Mesendoderm (in vitro differentiated cells): ENCODE measurements around the gene PILRA.
"Not testable (repeated sequence)": the region's sequence is repeated elsewhere in the genome, so short reads cannot be mapped to it uniquely, and the experiment has no call there.

Experiments
- DNase-seq: peaks from one replicate; pipeline ENCODE4 v3.0.0; 2013
- H2AK5ac ChIP-seq: 2 replicates; pipeline ENCODE4 v1.6.1; 2013; ENCODE audit warnings: low read length, inconsistent platforms
- H2BK120ac ChIP-seq: 2 replicates; pipeline ENCODE4 v1.6.1; 2013; ENCODE audit warnings: low read depth, mild to moderate bottlenecking, low read length, moderate library complexity, mixed read lengths
- H2BK15ac ChIP-seq: replicated peaks from 2 replicates; pipeline ENCODE4 v1.6.1; 2013; ENCODE audit warnings: low read depth, mild to moderate bottlenecking, moderate library complexity
- H2BK5ac ChIP-seq: 2 replicates; pipeline ENCODE4 v1.6.1; 2013; ENCODE audit warnings: low read length, inconsistent platforms
- H3K18ac ChIP-seq: 2 replicates; pipeline ENCODE4 v1.6.1; 2013; ENCODE audit warnings: mild to moderate bottlenecking, low read length, mixed read lengths
- H3K23ac ChIP-seq: one replicate; pipeline ENCODE4 v1.6.1; 2013; ENCODE audit warnings: low read length
- H3K27ac ChIP-seq: 2 replicates; pipeline ENCODE4 v1.5.1; 2013; ENCODE audit warnings: low read depth, mild to moderate bottlenecking, inconsistent platforms, low read length, moderate library complexity
- H3K27me3 ChIP-seq: 2 replicates; pipeline ENCODE4 v1.6.1; 2013; ENCODE audit warnings: low read length, control low read depth, mild to moderate bottlenecking, inconsistent platforms; ENCODE audit not compliant: insufficient read depth, poor library complexity
- H3K36me3 ChIP-seq: 2 replicates; pipeline ENCODE4 v1.6.1; 2013; ENCODE audit warnings: low read length, inconsistent platforms; ENCODE audit not compliant: control insufficient read depth, insufficient read depth
- H3K4ac ChIP-seq: one replicate; pipeline ENCODE4 v1.6.1; 2013; ENCODE audit warnings: low read depth, mild to moderate bottlenecking, low read length, moderate library complexity
- H3K4me1 ChIP-seq: 2 replicates; pipeline ENCODE4 v1.6.1; 2013; ENCODE audit warnings: low read depth, low read length, inconsistent platforms; ENCODE audit not compliant: control insufficient read depth
- H3K4me2 ChIP-seq: 2 replicates; pipeline ENCODE4 v1.6.1; 2013; ENCODE audit warnings: low read length
- H3K4me3 ChIP-seq: 2 replicates; pipeline ENCODE4 v1.5.1; 2013; ENCODE audit warnings: mild to moderate bottlenecking, low read length
- H3K56ac ChIP-seq: one replicate; pipeline ENCODE4 v1.6.1; 2013; ENCODE audit warnings: low read length
- H3K79me1 ChIP-seq: 2 replicates; pipeline ENCODE4 v1.6.1; 2013; ENCODE audit warnings: low read length, inconsistent platforms
- H3K79me2 ChIP-seq: 2 replicates; pipeline ENCODE4 v1.6.1; 2013; ENCODE audit warnings: mild to moderate bottlenecking, low read length; ENCODE audit not compliant: control insufficient read depth, insufficient read depth
- H3K9ac ChIP-seq: 2 replicates; pipeline ENCODE4 v1.6.1; 2013; ENCODE audit warnings: low read length, inconsistent platforms
- H4K5ac ChIP-seq: one replicate; pipeline ENCODE4 v1.6.1; 2013; ENCODE audit warnings: low read length
- H4K8ac ChIP-seq: one replicate; pipeline ENCODE4 v1.6.1; 2013; ENCODE audit warnings: low read depth, mild to moderate bottlenecking, control low read depth, low read length, moderate library complexity
- WGBS: extraction: QIAGEN DNeasy Blood & Tissue Kit; methylation state at CpG from one replicate; pipeline ENCODE4 v1.1.7; 2013; ENCODE audit warnings: low lambda C conversion rate, missing lambda C conversion rate; ENCODE audit not compliant: insufficient coverage; ENCODE audit errors: extremely low coverage; 5-methylcytosine and 5-hydroxymethylcytosine counted together

Gene PILRA

DNA sequence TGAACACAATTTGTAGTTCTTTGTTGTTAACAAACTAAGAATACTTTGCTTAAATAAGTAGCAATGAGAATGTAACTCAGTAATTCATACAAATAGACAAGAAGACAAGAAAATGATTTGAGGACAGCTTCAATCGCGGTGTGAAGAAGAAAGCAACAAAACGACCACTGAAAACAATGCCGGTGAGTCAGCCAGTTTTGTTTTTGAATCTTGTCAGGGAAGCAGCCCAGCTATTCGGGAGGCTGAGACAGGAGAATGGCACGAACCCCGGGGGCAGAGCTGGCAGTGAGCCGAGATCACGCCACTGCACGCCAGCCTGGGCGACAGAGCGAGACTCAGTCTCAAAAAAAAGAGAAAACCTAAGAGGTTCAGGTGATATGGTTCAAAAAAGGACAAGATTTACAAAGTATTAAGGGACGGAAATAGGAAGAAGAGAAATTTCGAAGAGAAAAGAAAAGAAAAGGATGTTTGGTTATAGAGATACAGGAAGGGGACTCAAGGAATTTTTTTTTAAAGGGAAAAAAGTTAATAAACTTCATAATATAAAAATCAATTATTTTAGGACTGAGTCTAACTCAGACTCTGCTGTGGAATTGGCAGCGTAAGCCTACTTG lies 35.1 kb upstream of the PILRA start:
- not testable (repeated sequence) for H3K18ac ChIP-seq, H2BK5ac ChIP-seq, H2AK5ac ChIP-seq, H4K8ac ChIP-seq, H3K9ac ChIP-seq, H3K4me2 ChIP-seq, H3K4ac ChIP-seq, DNase-seq, H3K4me1 ChIP-seq, H3K36me3 ChIP-seq, H3K27ac ChIP-seq, H2BK15ac ChIP-seq, H3K56ac ChIP-seq, H3K79me2 ChIP-seq, H3K23ac ChIP-seq, H4K5ac ChIP-seq, H3K27me3 ChIP-seq, H2BK120ac ChIP-seq, H3K4me3 ChIP-seq, H3K79me1 ChIP-seq
- no CpG with 5 or more reads among the region's 15 CpGs for WGBS

DNA sequence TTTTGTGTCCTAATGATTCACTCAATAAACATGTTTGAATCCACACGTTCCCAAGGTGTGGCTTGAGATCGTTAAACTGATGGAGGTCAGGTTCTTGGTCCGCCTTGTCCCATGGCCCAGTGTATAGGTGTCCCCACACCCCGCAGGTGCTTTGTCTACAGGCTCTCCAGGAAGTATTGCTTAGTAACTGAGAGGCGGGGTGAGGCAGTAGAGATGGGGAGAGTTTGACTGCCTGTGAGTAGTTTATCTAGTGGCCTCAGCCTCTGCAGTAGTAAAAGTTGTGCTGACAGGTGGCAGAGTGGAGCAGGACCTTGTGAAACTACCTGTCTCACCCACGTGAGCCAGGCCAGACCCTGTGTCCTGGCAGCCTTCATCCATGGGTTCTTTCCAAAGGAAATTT lies 32.0 kb upstream of the PILRA start:
- H3K4me1 ChIP-seq, H3K9ac ChIP-seq, H3K36me3 ChIP-seq, H3K4me3 ChIP-seq, H3K18ac ChIP-seq, H2BK120ac ChIP-seq, H3K56ac ChIP-seq, H3K23ac ChIP-seq, H3K27me3 ChIP-seq, DNase-seq, H4K5ac ChIP-seq, H4K8ac ChIP-seq, H2BK5ac ChIP-seq, H3K4me2 ChIP-seq, H2BK15ac ChIP-seq, H3K79me2 ChIP-seq, H2AK5ac ChIP-seq, H3K27ac ChIP-seq, H3K79me1 ChIP-seq, H3K4ac ChIP-seq: not testable (repeated sequence)
- WGBS = no CpG with 5 or more reads among the region's 6 CpGs

DNA sequence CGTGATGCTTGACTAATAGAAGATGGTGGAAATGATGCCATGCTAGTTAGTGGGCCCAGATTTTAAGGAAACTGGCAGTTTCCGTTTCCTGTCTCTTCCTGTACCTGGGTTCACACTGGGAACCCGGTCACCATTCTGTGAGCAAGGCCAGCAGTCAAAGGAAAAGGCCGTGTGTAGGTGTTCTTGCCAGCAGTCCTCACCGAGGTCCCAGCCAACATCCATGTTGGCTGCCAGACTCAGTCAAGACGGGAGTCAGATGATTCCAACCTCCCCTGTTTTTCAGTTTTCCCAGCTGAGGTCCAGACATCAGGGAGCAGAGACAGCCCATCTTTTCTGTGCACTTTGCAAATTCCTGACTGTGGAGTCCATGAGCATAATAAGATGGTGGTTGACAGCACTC lies 30.5 kb upstream of the PILRA start:
- H4K5ac ChIP-seq = no peak overlapping the region
- no peak overlapping the region for H3K27ac ChIP-seq
- H4K8ac ChIP-seq = no peak overlapping the region
- H2BK15ac ChIP-seq = no peak overlapping the region
- no peak overlapping the region for H2BK5ac ChIP-seq
- peaks cover 16% of the 10 kb centered on the region for H3K36me3 ChIP-seq
- no peak overlapping the region for H3K4me2 ChIP-seq
- no peak overlapping the region for H2BK120ac ChIP-seq
- no peaks in the 10 kb centered on the region for H3K4me1 ChIP-seq
- H3K27me3 ChIP-seq = no peaks in the 10 kb centered on the region
- no peak overlapping the region for H3K4me3 ChIP-seq
- no peak overlapping the region for H3K56ac ChIP-seq
- H3K23ac ChIP-seq = no peak overlapping the region
- H3K79me1 ChIP-seq = peaks cover 3% of the 10 kb centered on the region
- no peak overlapping the region for H2AK5ac ChIP-seq
- H3K18ac ChIP-seq = no peak overlapping the region
- no CpG with 5 or more reads among the region's 6 CpGs for WGBS
- no peak overlapping the region for H3K9ac ChIP-seq
- H3K4ac ChIP-seq = no peak overlapping the region
- no peaks in the 10 kb centered on the region for H3K79me2 ChIP-seq
- no peak for DNase-seq

DNA sequence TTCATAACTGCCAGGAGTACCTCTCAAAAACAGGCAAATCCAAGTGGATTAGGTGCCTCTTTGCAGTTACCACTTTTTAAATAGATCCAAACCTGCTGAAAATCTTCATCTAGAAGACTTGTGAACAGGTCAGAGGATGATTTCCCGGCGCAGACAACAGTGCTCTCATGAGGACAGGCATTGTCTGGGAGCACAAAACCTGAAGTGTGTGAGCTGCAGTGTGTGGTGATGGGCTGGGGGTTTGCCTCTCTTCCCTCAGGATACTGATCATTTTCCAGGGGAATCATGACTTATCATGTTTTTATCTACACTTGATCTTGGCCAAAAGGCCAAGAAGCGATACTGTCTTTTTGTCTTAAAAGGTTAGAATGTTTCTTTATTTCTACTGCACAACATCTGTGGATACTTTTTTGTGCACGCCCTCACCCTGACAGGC lies 29.1 kb upstream of the PILRA start:
- not testable (repeated sequence) for H3K23ac ChIP-seq, H3K9ac ChIP-seq, H3K79me1 ChIP-seq, H3K27me3 ChIP-seq, H4K5ac ChIP-seq, H3K4me2 ChIP-seq, H2BK15ac ChIP-seq, H3K4me1 ChIP-seq, H2BK120ac ChIP-seq, H3K56ac ChIP-seq, H3K4me3 ChIP-seq, H3K79me2 ChIP-seq, H2AK5ac ChIP-seq, H3K4ac ChIP-seq, H2BK5ac ChIP-seq, H3K27ac ChIP-seq, H4K8ac ChIP-seq, DNase-seq, H3K18ac ChIP-seq
- peaks cover 17% of the 10 kb centered on the region for H3K36me3 ChIP-seq
- WGBS = no CpG with 5 or more reads among the region's 4 CpGs

DNA sequence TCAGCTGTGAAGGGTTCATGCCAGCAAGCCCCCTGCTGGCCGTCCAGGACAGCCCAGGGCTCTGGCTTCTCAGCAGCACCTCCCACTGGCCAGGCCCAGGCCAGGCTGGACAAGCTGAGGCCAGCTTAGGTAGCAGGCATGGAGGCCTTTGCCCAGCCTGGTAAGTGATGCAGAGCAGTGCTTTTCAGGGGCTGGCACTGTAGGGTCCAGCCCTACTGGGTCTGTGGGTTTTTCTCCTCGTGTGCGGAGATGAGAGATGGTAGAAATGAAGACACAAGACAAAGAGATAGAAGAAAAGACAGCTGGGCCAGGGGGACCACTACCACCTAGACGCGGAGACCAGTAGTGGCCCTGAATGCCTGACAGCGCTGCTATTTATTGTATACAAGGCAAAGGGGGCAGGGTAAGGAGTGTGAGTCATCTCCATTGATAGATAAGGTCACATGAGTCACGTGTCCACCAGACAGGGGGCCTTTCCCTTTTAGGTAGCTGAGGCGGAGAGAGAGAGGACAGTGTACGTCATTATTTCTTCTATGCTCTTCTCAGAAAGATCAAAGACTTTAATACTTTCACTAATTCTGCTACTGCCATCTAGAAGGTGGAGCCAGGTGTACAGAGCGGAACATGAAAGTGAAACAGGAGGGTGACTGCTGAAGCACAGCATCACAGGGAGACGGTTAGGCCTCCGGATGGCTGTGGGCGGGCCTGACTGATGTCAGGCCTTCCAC lies 28.6 kb upstream of the PILRA start:
- H3K4me3 ChIP-seq, H3K27ac ChIP-seq, H4K5ac ChIP-seq, H3K79me1 ChIP-seq, H3K4me2 ChIP-seq, H3K9ac ChIP-seq, H2BK15ac ChIP-seq, H3K4me1 ChIP-seq, H2BK5ac ChIP-seq, H3K23ac ChIP-seq, H3K4ac ChIP-seq, H3K27me3 ChIP-seq, H2BK120ac ChIP-seq, H3K79me2 ChIP-seq, H4K8ac ChIP-seq, H3K18ac ChIP-seq, H2AK5ac ChIP-seq, H3K56ac ChIP-seq: not testable (repeated sequence)
- no CpG with 5 or more reads among the region's 13 CpGs for WGBS
- H3K36me3 ChIP-seq = peaks cover 18% of the 10 kb centered on the region
- peak; percentile 66 for DNase-seq

DNA sequence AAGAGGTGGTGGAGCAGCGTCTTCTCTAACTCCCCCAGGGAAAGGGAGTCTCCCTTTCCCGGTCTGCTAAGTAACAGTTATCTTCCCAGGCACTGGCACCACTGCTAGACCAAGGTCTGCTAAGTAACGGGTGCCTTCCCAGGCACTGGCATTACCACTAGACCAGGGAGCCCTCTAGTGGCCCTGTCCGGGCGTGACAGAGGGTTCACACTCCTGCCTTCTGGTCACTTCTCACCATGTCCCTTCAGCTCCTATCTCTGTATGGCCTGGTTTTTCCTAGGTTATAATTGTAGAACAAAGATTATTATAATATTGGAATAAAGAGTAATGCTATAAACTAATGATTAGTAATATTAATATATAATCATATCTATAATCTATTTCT lies 28.0 kb upstream of the PILRA start:
- no CpG with 5 or more reads among the region's 5 CpGs for WGBS
- not testable (repeated sequence) for H3K4me3 ChIP-seq, H2BK5ac ChIP-seq, H3K27ac ChIP-seq, H3K4me2 ChIP-seq, H4K8ac ChIP-seq, H3K79me2 ChIP-seq, H3K4me1 ChIP-seq, H2AK5ac ChIP-seq, H3K9ac ChIP-seq, H3K56ac ChIP-seq, H2BK15ac ChIP-seq, H3K23ac ChIP-seq, H3K18ac ChIP-seq, H3K4ac ChIP-seq, H3K79me1 ChIP-seq, H2BK120ac ChIP-seq, H4K5ac ChIP-seq, H3K27me3 ChIP-seq
- peak; percentile 58 for DNase-seq
- peaks cover 18% of the 10 kb centered on the region for H3K36me3 ChIP-seq
